Activated B cell treated with CpG ODN at 0.5 μM for 24 hours (primary cell): ENCODE measurements around the gene CRTAC1. TPM values are rescaled to one million over a fixed set of nuclear protein-coding genes. Genes with fewer than 3 reads are reported as not detected.

Source experiments
- ATAC-seq: fragments of 200-7000 bp; cut with Tn5 transposase; one replicate; pipeline ENCODE4 v1.10.0; 2021; ENCODE audit warnings: low read depth, mild to moderate bottlenecking, moderate library complexity
- CTCF ChIA-PET: fragments of 350-600 bp; sonication (Branson Sonifier 250); formaldehyde crosslinking; loops from one replicate; lab custom pipeline; 2021; ENCODE audit warnings: antibody characterized with exemption; lab: Charles Lee
- POLR2A ChIA-PET: fragments of 350-600 bp; sonication (Branson Sonifier 250); formaldehyde crosslinking; loops from one replicate; lab custom pipeline; 2021; ENCODE audit warnings: antibody characterized with exemption; lab: Charles Lee
- DNase-seq: peaks from one replicate; pipeline ENCODE4 v3.0.0; 2022
- H3K27ac Mint-ChIP-seq: one replicate; pipeline ENCODE4 v1.8.0; 2020; ENCODE audit warnings: mixed read lengths
- H3K27me3 Mint-ChIP-seq: one replicate; pipeline ENCODE4 v1.8.0; 2021; ENCODE audit warnings: mixed read lengths
- H3K36me3 Mint-ChIP-seq: one replicate; pipeline ENCODE4 v1.8.0; 2021; ENCODE audit warnings: low read depth, mixed read lengths
- H3K4me1 Mint-ChIP-seq: one replicate; pipeline ENCODE4 v1.8.0; 2021; ENCODE audit warnings: mixed read lengths
- H3K4me3 Mint-ChIP-seq: one replicate; pipeline ENCODE4 v1.8.0; 2020; ENCODE audit warnings: mild to moderate bottlenecking, mixed read lengths
- H3K9me3 Mint-ChIP-seq: one replicate; pipeline ENCODE4 v1.8.0; 2020; ENCODE audit warnings: mixed read lengths
- intact Hi-C: fragments of 100-400 bp; cut with micrococcal nuclease; formaldehyde crosslinking; loops from one replicate; pipeline ENCODE4 v1.15.1; 2024
- total RNA-seq: library from RNA; stranded (reverse); gene quantifications from 2 replicates; pipeline ENCODE4 v1.2.3, GENCODE V29; 2022
- TF ChIP-seq, protein P1 (sequence below): fragments of 200-600 bp; IDR thresholded peaks from one replicate; pipeline ENCODE4 v1.8.0; 2022; ENCODE audit warnings: antibody characterized with exemption, mild to moderate bottlenecking

Gene CRTAC1
- total RNA-seq, 1 donor from 2014 or later = not detected

DNA sequence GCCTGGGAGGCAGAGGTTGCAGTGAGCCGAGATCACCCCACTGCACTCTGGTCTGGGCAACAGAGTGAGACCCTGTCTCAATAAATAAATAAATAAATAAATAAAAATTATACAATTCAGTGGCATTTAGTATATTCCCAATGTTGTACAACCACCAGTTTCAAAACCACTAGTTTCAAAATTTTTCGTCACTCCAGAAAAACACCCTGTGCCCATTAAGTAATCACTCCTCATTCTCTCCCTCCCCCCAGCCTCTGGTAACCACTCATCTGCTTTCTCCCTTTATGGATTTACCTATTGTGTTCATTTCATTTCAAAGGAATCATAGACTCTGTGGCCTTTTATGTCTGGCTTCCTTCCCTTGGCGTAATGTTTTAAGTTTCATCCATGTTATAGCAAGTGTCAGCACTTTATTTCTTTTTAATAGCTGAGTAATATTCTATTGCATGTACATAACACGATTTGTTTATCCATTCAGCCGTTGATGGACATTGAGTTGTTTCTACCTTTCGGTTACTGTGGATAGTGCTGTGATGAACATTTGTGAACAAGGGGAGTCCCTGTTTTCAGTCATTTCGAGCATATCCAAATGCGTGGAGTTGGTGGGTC lies 210.2 kb downstream of the CRTAC1 start:
- CTCF ChIA-PET = no interaction called here

DNA sequence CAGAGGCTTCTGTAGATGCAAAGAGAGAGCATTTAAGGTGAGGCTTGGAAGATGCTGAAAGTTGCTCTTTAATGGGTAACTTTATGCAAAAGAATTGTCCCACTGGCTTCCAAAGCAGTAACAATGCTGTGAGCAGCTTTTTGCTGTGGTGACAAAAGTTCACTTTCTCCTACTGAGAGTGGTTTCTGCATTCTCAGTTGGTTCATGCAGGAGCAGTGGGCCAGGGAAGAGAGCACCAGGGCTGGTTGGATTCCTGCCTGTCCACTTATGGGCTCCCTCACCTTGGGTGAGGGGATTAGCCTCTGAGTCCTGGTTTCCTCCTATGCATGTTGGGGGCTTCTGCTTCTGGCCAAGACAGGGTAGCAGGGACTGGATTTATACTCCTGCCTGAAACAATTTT lies 211.8 kb downstream of the CRTAC1 start:
- no peaks in the 10 kb centered on the region for H3K4me1 Mint-ChIP-seq
- DNase-seq (no peak), ATAC-seq (no peak)
- H3K4me3 Mint-ChIP-seq = no peak overlapping the region
- no peaks in the 10 kb centered on the region for H3K36me3 Mint-ChIP-seq
- TF ChIP-seq, protein P1, sequence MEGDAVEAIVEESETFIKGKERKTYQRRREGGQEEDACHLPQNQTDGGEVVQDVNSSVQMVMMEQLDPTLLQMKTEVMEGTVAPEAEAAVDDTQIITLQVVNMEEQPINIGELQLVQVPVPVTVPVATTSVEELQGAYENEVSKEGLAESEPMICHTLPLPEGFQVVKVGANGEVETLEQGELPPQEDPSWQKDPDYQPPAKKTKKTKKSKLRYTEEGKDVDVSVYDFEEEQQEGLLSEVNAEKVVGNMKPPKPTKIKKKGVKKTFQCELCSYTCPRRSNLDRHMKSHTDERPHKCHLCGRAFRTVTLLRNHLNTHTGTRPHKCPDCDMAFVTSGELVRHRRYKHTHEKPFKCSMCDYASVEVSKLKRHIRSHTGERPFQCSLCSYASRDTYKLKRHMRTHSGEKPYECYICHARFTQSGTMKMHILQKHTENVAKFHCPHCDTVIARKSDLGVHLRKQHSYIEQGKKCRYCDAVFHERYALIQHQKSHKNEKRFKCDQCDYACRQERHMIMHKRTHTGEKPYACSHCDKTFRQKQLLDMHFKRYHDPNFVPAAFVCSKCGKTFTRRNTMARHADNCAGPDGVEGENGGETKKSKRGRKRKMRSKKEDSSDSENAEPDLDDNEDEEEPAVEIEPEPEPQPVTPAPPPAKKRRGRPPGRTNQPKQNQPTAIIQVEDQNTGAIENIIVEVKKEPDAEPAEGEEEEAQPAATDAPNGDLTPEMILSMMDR = no peak
- POLR2A ChIA-PET = no interaction called here
- no peaks in the 10 kb centered on the region for H3K9me3 Mint-ChIP-seq
- peaks cover 22% of the 10 kb centered on the region for H3K27me3 Mint-ChIP-seq
- CTCF ChIA-PET = no interaction called here
- H3K27ac Mint-ChIP-seq = no peak overlapping the region
- intact Hi-C loops = no loop called here

More for the DNA sequence above, 210.2 kb downstream of the CRTAC1 start:
- TF ChIP-seq, protein P1 = no peak
- POLR2A ChIA-PET = no interaction called here
- H3K4me3 Mint-ChIP-seq = no peak overlapping the region
- H3K27me3 Mint-ChIP-seq = peaks cover 14% of the 10 kb centered on the region
- ATAC-seq (no peak), DNase-seq (no peak)
- no peaks in the 10 kb centered on the region for H3K4me1 Mint-ChIP-seq
- no peaks in the 10 kb centered on the region for H3K9me3 Mint-ChIP-seq
- H3K27ac Mint-ChIP-seq = no peak overlapping the region
- no peaks in the 10 kb centered on the region for H3K36me3 Mint-ChIP-seq
- intact Hi-C loops = no loop called here

DNA sequence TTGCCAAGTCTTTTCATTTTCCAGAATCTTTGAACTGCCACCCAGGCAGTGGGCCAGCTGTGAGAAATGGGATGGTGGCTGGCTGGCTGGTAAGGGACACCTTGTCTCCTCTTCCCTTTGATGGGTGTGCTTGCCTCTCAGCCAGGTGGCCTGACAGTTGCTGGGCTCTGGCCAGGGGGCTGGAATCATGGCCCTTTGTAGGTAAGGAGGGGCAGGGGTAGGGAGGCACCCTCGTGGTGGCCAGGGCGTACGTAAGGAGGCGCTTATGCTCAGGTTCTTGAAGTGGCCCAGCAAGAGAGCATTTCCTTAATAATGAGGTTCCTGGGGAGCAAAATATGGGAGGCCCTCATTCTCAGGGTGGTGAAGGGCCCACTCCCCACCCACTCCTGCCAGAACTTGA lies 213.8 kb downstream of the CRTAC1 start:
- ChIA-PET CTCF (no interaction called here), POLR2A (no interaction called here)
- DNase-seq (no peak), ATAC-seq (no peak)
- no peaks in the 10 kb centered on the region for H3K4me1 Mint-ChIP-seq
- H3K4me3 Mint-ChIP-seq = no peak overlapping the region
- H3K27ac Mint-ChIP-seq = no peak overlapping the region
- H3K36me3 Mint-ChIP-seq = no peaks in the 10 kb centered on the region
- intact Hi-C loops = no loop called here
- no peaks in the 10 kb centered on the region for H3K9me3 Mint-ChIP-seq
- TF ChIP-seq, protein P1 = no peak
- peaks cover 22% of the 10 kb centered on the region for H3K27me3 Mint-ChIP-seq

Other genes with a start within 250 kb of the CRTAC1 start
- gene GOLGA7B, start 180.8 kb downstream of the CRTAC1 start, total RNA-seq = 0.04 TPM in 1 of 2 replicates, not detected in the other
- gene R3HCC1L, start 104.0 kb upstream of the CRTAC1 start, total RNA-seq = 24.4 and 24.9 TPM in 2 replicates
- not detected in 2 replicates for gene LOXL4, start 237.6 kb upstream of the CRTAC1 start, total RNA-seq